ENCODE results near the gene CCDC3.

The CCDC3 gene

GRCh38 chr10:12965571-12965970 is 35.9 kb downstream of the CCDC3 start:
- DNase-seq (ENCODE audit: insufficient read length, low spot score) = no peak
- FAIRE-seq = no peak

- DNase-seq (ENCODE audit: insufficient read length, low spot score) = no peak
These were observed 39.0 kb downstream of the CCDC3 start for GRCh38 chr10:12962556-12962955.

GRCh38 chr10:12961416-12962205 is 39.9 kb downstream of the CCDC3 start:
- DNase-seq (ENCODE audit: insufficient read length, low spot score) (no peak), FAIRE-seq (no peak)

More at GRCh38 chr10:12962556-12962955, 39.0 kb downstream of the CCDC3 start:
- no peak for FAIRE-seq

GRCh38 chr10:12960941-12961340 is 40.6 kb downstream of the CCDC3 start:
- DNase-seq (ENCODE audit: insufficient read length, low spot score) = no peak
- FAIRE-seq = no peak

GRCh38 chr10:12960334-12960898 is 41.1 kb downstream of the CCDC3 start:
- no peak for FAIRE-seq
- no peak for DNase-seq (ENCODE audit: insufficient read length, low spot score)

- DNase-seq (ENCODE audit: insufficient read length, low spot score) (no peak), FAIRE-seq (no peak)
These were observed 42.9 kb downstream of the CCDC3 start for GRCh38 chr10:12958546-12959110.

GRCh38 chr10:12957081-12957480 is 44.4 kb downstream of the CCDC3 start:
- FAIRE-seq (no peak), DNase-seq (ENCODE audit: insufficient read length, low spot score) (no peak)

- FAIRE-seq (no peak), DNase-seq (ENCODE audit: insufficient read length, low spot score) (no peak)
These were observed 46.6 kb downstream of the CCDC3 start for GRCh38 chr10:12954866-12955265.

- FAIRE-seq (no peak), DNase-seq (ENCODE audit: insufficient read length, low spot score) (no peak)
These were observed 50.9 kb downstream of the CCDC3 start for GRCh38 chr10:12950583-12951128.

GRCh38 chr10:12949248-12949647 is 52.3 kb downstream of the CCDC3 start:
- DNase-seq (ENCODE audit: insufficient read length, low spot score) = no peak
- no peak for FAIRE-seq

- FAIRE-seq (no peak), DNase-seq (ENCODE audit: insufficient read length, low spot score) (no peak)
These were observed 53.8 kb downstream of the CCDC3 start for GRCh38 chr10:12947741-12948140.

- no peak for FAIRE-seq
- no peak for DNase-seq (ENCODE audit: insufficient read length, low spot score)
These were observed 55.1 kb downstream of the CCDC3 start for GRCh38 chr10:12946372-12946771.

- DNase-seq (ENCODE audit: insufficient read length, low spot score) (no peak), FAIRE-seq (no peak)
These were observed 55.7 kb downstream of the CCDC3 start for GRCh38 chr10:12945690-12946359.

GRCh38 chr10:12944931-12945330 is 56.6 kb downstream of the CCDC3 start:
- no peak for FAIRE-seq
- DNase-seq (ENCODE audit: insufficient read length, low spot score) = no peak

- FAIRE-seq (no peak), DNase-seq (ENCODE audit: insufficient read length, low spot score) (no peak)
These were observed 58.1 kb downstream of the CCDC3 start for GRCh38 chr10:12943425-12943824.

- FAIRE-seq (no peak), DNase-seq (ENCODE audit: insufficient read length, low spot score) (no peak)
These were observed 59.5 kb downstream of the CCDC3 start for GRCh38 chr10:12941966-12942365.

- DNase-seq (ENCODE audit: insufficient read length, low spot score) (no peak), FAIRE-seq (no peak)
These were observed 60.7 kb downstream of the CCDC3 start for GRCh38 chr10:12940791-12941190.

GRCh38 chr10:12938271-12938670 is 63.2 kb downstream of the CCDC3 start:
- FAIRE-seq = no peak
- DNase-seq (ENCODE audit: insufficient read length, low spot score) = no peak

GRCh38 chr10:12937527-12937926 is 64.0 kb downstream of the CCDC3 start:
- DNase-seq (ENCODE audit: insufficient read length, low spot score) (no peak), FAIRE-seq (no peak)

GRCh38 chr10:12934777-12935176 is 66.7 kb downstream of the CCDC3 start:
- FAIRE-seq = no peak
- DNase-seq (ENCODE audit: insufficient read length, low spot score) = no peak

- no peak for FAIRE-seq
These were observed 72.1 kb downstream of the CCDC3 start for GRCh38 chr10:12929381-12929780.

More at GRCh38 chr10:12929381-12929780, 72.1 kb downstream of the CCDC3 start:
- no peak for DNase-seq (ENCODE audit: insufficient read length, low spot score)
